ENCODE measurements around the gene AKAP12. TPM values are rescaled to one million over a fixed set of nuclear protein-coding genes. Genes with fewer than 3 reads are reported as not detected.

AKAP12 gene
- polyA plus RNA-seq, 1 donor = 90.6 TPM

- no peak for DNase-seq
These were observed 145.4 kb downstream of the AKAP12 start for GRCh38 chr6:151385177-151385576.

DNA sequence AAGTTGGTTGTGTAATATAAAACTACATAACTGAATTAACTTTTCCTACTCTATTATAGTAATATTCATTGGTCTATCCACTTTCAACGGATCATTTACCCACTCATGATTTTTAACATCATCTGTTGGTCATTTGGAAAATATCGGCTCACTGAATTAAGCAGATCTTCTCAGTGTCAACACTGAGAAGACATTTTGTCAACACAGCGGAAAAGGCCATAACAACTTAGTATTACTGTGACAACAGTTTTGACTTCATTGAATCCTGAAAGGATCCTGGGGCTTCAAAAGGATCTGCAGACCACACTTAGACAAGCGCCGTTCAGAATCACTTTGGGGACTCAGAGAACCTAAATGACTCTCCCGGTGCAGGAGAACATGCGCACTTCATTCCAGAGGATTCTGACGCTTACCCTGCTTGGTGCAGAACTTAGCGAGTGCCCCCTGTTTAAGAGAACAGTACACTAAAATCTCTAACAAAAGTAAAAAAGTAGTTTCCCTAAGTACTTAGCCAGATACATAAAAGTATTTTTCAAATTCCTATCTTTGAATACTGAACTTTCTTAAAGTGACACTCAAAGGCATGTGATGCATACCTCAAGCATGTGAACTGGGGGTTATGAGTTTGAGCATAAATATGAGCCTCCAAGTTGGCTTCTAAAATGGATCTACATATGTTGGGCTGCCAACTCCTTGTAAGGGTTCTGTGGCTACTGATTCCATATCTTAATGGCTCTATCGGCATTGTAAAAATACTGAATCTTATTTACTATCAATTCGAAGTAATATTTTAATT, 147.6 kb downstream of the AKAP12 start:
- no peak for DNase-seq

GRCh38 chr6:151388236-151388635, 148.5 kb downstream of the AKAP12 start:
- no peak for DNase-seq

GRCh38 chr6:151388997-151389617, 149.3 kb downstream of the AKAP12 start:
- DNase-seq = no peak

DNA sequence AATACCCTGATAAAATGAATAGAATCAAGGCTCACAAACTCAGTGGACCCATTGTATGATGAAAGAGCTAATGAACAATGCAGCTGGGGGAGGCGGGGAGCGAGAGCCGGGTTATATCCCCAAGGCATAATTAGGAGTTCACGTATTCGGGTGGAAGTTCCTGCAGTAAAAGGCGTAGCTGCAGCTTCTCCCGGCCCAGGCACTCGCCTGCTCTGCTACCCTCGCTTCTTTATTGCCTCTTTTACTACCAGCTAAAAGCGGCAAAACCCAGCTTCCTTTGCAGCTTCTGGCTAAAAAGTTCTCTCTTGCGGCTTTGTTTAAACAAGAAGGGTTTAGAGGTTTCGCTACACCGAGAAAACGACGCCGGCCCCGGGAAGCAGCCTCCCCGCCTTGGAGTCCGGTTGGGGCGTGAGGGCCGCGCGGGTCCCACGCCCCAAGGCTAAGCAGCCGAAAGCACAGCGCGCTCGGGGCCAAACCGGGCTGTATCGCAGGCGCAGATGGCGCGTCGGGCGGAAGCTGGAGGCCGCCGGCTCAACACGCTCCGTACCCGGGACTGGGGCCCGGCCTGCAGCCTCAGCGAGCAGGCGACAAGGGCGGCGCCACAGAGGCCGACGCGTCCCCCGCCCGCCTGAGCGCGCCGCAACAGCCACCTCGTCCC, 150.0 kb downstream of the AKAP12 start:
- peak; percentile 73 for DNase-seq

DNA sequence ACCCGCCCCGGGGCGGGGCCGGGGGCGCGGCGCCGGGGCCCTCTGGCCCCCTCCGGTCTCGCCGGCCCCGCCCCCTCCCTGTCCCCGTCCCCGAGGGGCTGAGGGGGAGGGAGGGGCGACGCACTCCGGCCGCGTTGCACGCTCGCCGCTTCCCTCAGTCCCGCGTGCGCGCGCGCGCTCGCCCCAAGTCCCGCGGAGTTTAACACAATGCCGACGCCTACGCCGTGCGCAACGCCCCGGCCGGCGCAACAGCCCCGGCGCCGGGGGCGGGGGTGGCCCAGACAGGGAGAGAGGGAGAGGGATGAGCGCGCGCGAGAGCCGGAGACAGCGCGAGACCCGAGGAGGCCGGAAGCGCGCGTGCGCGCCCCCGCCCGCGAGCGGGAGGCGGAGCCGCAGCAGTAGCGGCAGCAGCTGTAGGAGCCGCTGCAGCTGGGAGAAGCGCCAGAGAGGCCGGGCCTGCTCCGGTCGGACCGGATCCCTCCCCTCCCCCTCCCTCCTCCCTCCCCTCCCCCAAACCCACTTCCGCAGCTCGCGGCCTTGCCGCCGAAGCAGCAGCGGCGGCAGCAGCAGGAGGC, 150.6 kb downstream of the AKAP12 start:
- DNase-seq = peak; percentile 100

- peak; percentile 85 for DNase-seq
These were observed 151.2 kb downstream of the AKAP12 start for GRCh38 chr6:151390851-151391470.

DNA sequence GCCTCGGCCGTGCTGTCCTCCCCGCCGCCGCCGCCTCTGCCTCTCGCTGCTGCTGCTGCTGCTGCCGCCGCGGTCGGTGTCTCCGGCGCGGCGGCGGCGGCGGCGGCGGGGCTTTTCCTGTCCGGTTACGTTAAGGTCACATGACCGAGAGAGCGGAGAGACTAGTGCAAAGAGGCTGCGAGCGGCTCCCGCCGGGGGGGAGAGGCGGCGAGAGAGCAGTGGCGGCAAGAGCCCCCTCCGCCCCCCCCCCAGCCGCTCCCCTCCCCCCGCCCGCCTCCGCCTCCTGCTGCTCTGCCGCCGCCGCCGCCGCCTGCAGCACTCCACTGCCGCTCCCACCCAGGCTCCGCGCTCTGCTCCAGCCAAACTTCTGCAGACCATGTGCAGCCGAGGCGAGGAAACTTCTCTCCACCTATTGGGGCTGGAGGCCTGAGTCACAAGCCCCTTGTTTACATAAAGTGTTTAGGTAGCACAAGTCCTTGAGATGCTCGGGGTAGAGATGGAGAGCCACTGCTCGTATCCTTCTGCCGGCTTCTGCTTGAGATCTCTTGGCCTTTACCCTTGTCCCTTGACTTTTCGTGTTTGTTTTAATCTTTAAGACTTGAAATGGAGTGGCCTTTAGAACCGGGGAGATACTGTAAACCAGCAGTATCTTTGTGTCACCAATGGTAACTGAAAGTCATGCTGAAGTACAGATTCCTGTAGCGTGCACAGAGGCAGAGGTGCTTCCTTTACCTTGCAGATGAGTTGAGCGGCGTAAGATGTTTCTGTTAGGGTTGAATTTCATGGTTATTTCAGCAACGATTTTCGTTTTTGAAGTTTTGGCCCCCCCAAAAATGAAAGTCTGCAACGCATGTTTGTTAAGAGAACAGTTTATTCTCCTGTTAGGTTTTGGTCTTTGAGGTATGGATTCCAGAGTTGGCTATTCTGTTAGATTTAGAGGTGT, 152.0 kb downstream of the AKAP12 start, which contains the start of gene ZBTB2:
TSS of gene ZBTB2 (minus strand) at position 89 of the 943 bp plus-strand sequence. CDS start 17,922 bp downstream, outside the sequence.
- DNase-seq = peak; percentile 66

DNA sequence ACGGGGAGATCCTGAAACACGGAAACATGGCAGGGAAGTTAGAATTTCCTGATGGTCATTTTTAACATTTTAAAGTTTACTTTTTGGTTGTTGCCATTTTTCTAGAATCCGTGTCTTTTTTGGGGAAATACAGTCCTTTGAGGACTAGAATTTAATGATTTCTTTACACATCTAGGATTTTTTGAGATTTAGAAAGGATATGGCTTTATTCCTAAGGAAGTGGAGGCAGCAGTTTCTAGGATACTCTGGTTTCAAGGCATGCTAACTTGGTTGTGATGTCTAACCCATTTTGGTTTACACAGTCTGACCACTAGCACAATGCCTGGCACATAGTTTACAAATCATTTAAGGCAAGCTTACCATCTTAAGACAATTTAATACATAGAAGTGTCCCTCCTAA, 152.7 kb downstream of the AKAP12 start:
- DNase-seq = no peak

DNA sequence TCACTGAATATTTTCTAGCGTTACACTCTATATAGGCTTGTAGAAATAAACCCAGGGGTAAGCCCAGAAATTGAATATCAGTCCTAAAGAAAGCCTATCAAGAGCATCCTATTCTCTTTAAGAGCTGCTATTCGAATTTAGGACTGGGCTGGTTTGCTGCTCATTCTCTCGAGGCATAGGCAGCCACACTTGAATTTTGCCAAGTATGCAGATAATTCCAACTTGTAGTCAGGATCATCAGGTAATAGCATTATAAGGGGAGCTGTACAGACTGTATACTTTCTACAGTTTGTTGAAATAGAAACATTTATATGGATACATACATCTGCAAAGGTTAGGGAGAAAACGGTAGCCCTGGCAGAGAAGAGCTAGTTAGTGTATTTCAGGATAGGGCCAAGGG, 153.6 kb downstream of the AKAP12 start:
- DNase-seq = no peak

GRCh38 chr6:151399679-151400078, 159.9 kb downstream of the AKAP12 start:
- DNase-seq = no peak

GRCh38 chr6:151400473-151400872, 160.7 kb downstream of the AKAP12 start:
- no peak for DNase-seq

GRCh38 chr6:151402228-151402627, 162.5 kb downstream of the AKAP12 start:
- no peak for DNase-seq

DNA sequence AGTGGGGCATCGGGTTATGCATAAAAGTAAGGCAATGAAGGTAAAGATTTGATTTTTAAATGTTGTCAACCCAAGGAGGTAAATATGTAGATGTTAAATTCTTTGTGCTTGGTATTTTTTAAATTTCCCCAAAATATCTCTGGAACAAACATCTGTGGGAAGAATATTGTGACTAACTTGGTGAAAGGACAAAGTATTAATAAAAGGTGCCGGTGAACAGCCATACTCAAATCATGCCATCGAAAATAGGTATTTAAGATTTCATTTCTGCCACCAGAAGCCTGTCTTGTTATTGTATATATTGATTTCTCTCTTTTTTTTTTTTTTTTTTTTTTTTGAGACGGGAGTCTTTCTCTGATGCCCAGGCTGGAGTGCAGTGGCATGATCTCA, 164.1 kb downstream of the AKAP12 start:
- DNase-seq = no peak

Other genes starting within 250 kb of the AKAP12 start
- gene ZBTB2, start 151.6 kb downstream of the AKAP12 start, polyA plus RNA-seq (ENCODE audit: insufficient read length) = 10.8 TPM
- 24.3 TPM for gene RMND1, start 212.2 kb downstream of the AKAP12 start, polyA plus RNA-seq (ENCODE audit: insufficient read length)

Measured in hindlimb muscle (tissue), 1 donor.